OCI-LY3 (cell line): ENCODE data around the gene DYRK1A.
"Not testable (repeated sequence)": the region's sequence is repeated elsewhere in the genome, so short reads cannot be mapped to it uniquely, and the experiment has no call there.

Experiments
- EZH2phosphoT487 ChIP-seq: fragments of 200-600 bp; shearing (Covaris generic); IDR thresholded peaks from 2 replicates; pipeline ENCODE4 v1.6.1; 2018; ENCODE audit warnings: antibody characterized with exemption, mixed run types, low read depth
- TF ChIP-seq, protein P1 (sequence below): fragments of 200-600, 300-600 bp; sonication (generic); IDR thresholded peaks from 2 replicates; pipeline ENCODE4 v1.5.1; 2014; ENCODE audit warnings: antibody characterized with exemption, low read length, low read depth

DNA sequence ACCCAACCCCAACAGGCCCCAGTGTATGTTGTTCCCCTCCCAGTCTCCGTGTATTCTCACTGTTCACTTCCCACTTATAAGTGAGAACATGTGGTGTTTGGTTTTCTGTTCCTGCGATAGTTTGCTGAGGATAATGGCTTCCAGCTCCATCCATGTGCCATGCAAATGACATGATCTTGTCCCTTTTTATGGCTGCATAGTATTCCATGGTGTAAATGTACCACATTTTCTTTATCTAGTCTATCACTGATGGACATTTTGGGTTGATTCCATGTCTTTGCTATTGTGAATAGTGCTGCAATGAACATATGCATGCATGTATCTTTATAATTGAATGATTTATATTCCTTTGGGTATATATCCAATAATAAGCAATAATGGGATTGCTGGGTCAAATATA, 174.6 kb downstream of the DYRK1A start:
- TF ChIP-seq, protein P1, sequence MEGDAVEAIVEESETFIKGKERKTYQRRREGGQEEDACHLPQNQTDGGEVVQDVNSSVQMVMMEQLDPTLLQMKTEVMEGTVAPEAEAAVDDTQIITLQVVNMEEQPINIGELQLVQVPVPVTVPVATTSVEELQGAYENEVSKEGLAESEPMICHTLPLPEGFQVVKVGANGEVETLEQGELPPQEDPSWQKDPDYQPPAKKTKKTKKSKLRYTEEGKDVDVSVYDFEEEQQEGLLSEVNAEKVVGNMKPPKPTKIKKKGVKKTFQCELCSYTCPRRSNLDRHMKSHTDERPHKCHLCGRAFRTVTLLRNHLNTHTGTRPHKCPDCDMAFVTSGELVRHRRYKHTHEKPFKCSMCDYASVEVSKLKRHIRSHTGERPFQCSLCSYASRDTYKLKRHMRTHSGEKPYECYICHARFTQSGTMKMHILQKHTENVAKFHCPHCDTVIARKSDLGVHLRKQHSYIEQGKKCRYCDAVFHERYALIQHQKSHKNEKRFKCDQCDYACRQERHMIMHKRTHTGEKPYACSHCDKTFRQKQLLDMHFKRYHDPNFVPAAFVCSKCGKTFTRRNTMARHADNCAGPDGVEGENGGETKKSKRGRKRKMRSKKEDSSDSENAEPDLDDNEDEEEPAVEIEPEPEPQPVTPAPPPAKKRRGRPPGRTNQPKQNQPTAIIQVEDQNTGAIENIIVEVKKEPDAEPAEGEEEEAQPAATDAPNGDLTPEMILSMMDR = not testable (repeated sequence)
- not testable (repeated sequence) for TF ChIP-seq EZH2phosphoT487
